ENCODE measurements around the gene CAPN8. TPM values are rescaled to one million over a fixed set of nuclear protein-coding genes. Genes with fewer than 3 reads are reported as not detected.

The CAPN8 gene
- total RNA-seq, 2 experiments from 2014 or later, result 0.27 to 0.34 TPM

DNA sequence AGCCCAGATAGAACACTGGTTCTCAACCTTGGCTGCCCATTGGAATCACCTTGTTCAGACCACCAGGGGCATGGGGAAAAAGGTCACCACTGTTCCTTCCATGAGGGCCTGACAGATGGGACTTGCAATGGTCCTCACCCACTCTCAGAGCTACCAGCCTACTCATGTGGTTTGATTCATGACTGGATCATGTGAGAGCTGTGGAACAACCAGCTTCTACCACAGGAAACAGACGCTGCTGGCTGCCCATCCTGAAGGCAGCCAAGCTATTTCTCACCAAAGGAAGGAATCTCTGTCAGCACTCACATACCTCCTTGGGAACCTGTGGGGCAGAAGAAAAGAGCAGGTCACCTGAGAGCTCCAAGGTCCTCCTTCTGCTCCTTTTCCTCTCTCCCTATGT, 53.6 kb downstream of the CAPN8 start:
- H3K27ac Mint-ChIP-seq, result no peak overlapping the region
- peaks cover 5% of the 10 kb centered on the region for H3K4me1 ChIP-seq (ENCODE audit: insufficient read depth, low read length)
- no peaks in the 10 kb centered on the region for H3K9me3 ChIP-seq (ENCODE audit: control insufficient read depth in 1 of 2, insufficient read depth in 1 of 2, low read length in 2 of 2)
- H3K4me3 ChIP-seq (ENCODE audit: low read length), result no peak overlapping the region
- no peaks in the 10 kb centered on the region for H3K4me1 Mint-ChIP-seq (ENCODE audit: low read depth)
- no peaks in the 10 kb centered on the region for H3K27me3 ChIP-seq (ENCODE audit: control insufficient read depth in 1 of 2, insufficient read depth in 2 of 2, low read length in 2 of 2)
- TF ChIP-seq, protein P1, sequence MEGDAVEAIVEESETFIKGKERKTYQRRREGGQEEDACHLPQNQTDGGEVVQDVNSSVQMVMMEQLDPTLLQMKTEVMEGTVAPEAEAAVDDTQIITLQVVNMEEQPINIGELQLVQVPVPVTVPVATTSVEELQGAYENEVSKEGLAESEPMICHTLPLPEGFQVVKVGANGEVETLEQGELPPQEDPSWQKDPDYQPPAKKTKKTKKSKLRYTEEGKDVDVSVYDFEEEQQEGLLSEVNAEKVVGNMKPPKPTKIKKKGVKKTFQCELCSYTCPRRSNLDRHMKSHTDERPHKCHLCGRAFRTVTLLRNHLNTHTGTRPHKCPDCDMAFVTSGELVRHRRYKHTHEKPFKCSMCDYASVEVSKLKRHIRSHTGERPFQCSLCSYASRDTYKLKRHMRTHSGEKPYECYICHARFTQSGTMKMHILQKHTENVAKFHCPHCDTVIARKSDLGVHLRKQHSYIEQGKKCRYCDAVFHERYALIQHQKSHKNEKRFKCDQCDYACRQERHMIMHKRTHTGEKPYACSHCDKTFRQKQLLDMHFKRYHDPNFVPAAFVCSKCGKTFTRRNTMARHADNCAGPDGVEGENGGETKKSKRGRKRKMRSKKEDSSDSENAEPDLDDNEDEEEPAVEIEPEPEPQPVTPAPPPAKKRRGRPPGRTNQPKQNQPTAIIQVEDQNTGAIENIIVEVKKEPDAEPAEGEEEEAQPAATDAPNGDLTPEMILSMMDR (IDR thresholded peaks at IDR 0.05), result no peak
- POLR2A ChIA-PET, result interaction anchor here (0.6 to 0.7 kb wide), 2 partner anchors 54 to 199 kb away, joined by 3 to 5 read pairs; no protein-coding TSS in a partner anchor
- no peaks in the 10 kb centered on the region for H3K9me3 Mint-ChIP-seq
- no peak overlapping the region for H3K4me3 Mint-ChIP-seq
- intact Hi-C loops (cut with DNase I, micrococcal nuclease), result no loop called here
- H3K36me3 ChIP-seq (ENCODE audit: insufficient read depth, low read length), result no peaks in the 10 kb centered on the region
- ATAC-seq (ENCODE audit: poor library complexity) (no peak), DNase-seq (no peak)
- H3K36me3 Mint-ChIP-seq (ENCODE audit: low read depth), result no peaks in the 10 kb centered on the region
- H3K27ac ChIP-seq (ENCODE audit: low read depth in 1 of 2, low read length in 2 of 2), result no peak overlapping the region
- no peaks in the 10 kb centered on the region for H3K27me3 Mint-ChIP-seq
- CTCF ChIA-PET, result no interaction called here

DNA sequence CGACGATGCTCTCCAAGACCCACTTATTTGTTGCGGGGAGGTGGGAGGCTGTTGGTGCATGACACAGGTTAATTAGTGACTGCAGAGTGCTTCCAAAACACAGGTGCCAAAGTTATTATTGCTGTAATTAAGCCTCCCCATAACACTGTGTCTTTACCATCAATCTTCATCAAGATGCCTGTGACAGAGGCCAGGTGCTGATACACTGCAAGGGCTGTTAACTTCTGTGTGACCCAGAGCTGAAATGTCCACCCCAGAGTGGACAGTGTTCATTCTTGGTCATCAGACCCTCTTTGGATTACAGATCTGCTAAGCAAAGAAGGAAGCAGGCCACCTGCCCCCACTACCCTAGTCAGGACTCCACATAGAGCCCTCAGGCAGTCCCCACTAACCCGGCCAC, 55.5 kb downstream of the CAPN8 start:
- no peak overlapping the region for H3K4me3 ChIP-seq (ENCODE audit: low read length)
- peaks cover 5% of the 10 kb centered on the region for H3K4me1 ChIP-seq (ENCODE audit: insufficient read depth, low read length)
- no peaks in the 10 kb centered on the region for H3K9me3 ChIP-seq (ENCODE audit: control insufficient read depth in 1 of 2, insufficient read depth in 1 of 2, low read length in 2 of 2)
- Mint-ChIP-seq H3K27me3 (no peaks in the 10 kb centered on the region), H3K4me3 (no peak overlapping the region), H3K27ac (no peak overlapping the region), H3K36me3 (ENCODE audit: low read depth) (no peaks in the 10 kb centered on the region), H3K4me1 (ENCODE audit: low read depth) (no peaks in the 10 kb centered on the region), H3K9me3 (no peaks in the 10 kb centered on the region)
- DNase-seq, result no peak
- ATAC-seq (ENCODE audit: poor library complexity), result no peak
- H3K27me3 ChIP-seq (ENCODE audit: control insufficient read depth in 1 of 2, insufficient read depth in 2 of 2, low read length in 2 of 2), result no peaks in the 10 kb centered on the region
- H3K36me3 ChIP-seq (ENCODE audit: insufficient read depth, low read length), result no peaks in the 10 kb centered on the region
- no peak overlapping the region for H3K27ac ChIP-seq (ENCODE audit: low read depth in 1 of 2, low read length in 2 of 2)
- ChIA-PET CTCF (no interaction called here), POLR2A (no interaction called here)
- TF ChIP-seq, protein P1 (IDR thresholded peaks at IDR 0.05), result no peak
- intact Hi-C loops (cut with DNase I, micrococcal nuclease), result no loop called here

DNA sequence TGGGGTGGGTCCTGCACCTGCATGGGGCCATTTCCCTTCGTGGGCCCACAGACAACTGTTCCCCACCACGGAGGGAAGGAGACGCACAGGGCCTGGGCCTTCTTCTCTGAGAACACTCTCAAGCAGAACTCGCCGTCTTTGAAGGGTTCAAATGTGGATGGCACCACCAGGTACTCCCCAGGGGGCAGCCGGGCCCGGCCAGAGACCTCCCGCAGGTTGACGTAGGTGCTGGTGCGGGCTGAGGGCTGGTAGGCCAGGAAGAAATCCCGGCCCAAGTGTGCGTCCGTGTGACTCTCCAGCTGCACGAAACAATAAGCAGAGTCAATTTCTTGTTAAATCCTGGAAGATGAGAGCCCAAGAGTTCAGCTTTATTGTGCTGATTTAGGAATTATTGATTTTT, 56.4 kb downstream of the CAPN8 start:
- Histone ChIP-seq H3K9me3 (ENCODE audit: control insufficient read depth in 1 of 2, insufficient read depth in 1 of 2, low read length in 2 of 2) (no peaks in the 10 kb centered on the region), H3K4me1 (ENCODE audit: insufficient read depth, low read length) (peaks cover 5% of the 10 kb centered on the region), H3K27me3 (ENCODE audit: control insufficient read depth in 1 of 2, insufficient read depth in 2 of 2, low read length in 2 of 2) (no peaks in the 10 kb centered on the region), H3K4me3 (ENCODE audit: low read length) (no peak overlapping the region), H3K36me3 (ENCODE audit: insufficient read depth, low read length) (no peaks in the 10 kb centered on the region), H3K27ac (ENCODE audit: low read depth in 1 of 2, low read length in 2 of 2) (no peak overlapping the region)
- ATAC-seq (ENCODE audit: poor library complexity), result no peak
- CTCF ChIA-PET, result no interaction called here
- POLR2A ChIA-PET, result no interaction called here
- H3K36me3 Mint-ChIP-seq (ENCODE audit: low read depth), result no peaks in the 10 kb centered on the region
- no peaks in the 10 kb centered on the region for H3K9me3 Mint-ChIP-seq
- H3K27ac Mint-ChIP-seq, result no peak overlapping the region
- no peak for DNase-seq
- H3K27me3 Mint-ChIP-seq, result no peaks in the 10 kb centered on the region
- no peak overlapping the region for H3K4me3 Mint-ChIP-seq
- TF ChIP-seq, protein P1 (IDR thresholded peaks at IDR 0.05), result no peak
- intact Hi-C loops (cut with DNase I, micrococcal nuclease), result no loop called here
- H3K4me1 Mint-ChIP-seq (ENCODE audit: low read depth), result no peaks in the 10 kb centered on the region

Data from CD4-positive, alpha-beta T cell (primary cell).